Hepatocyte (in vitro differentiated cells): ENCODE measurements around the gene GJC2. TPM values are rescaled to one million over a fixed set of nuclear protein-coding genes. Genes with fewer than 3 reads are reported as not detected.

ENCODE experiments used
- DNase-seq: peaks from one replicate; pipeline ENCODE4 v3.0.0-alpha.2; 2016; ENCODE audit warnings: low spot score
- H2AFZ ChIP-seq: fragments of 200-600 bp; sonication (generic); 2 replicates; pipeline ENCODE4 v1.6.0; 2016; ENCODE audit warnings: antibody characterized with exemption, mild to moderate bottlenecking
- H3K27ac ChIP-seq: fragments of 200-600 bp; sonication (generic); 2 replicates; pipeline ENCODE4 v1.5.1; 2016; ENCODE audit warnings: mild to moderate bottlenecking
- H3K27me3 ChIP-seq: fragments of 200-600 bp; sonication (generic); 2 replicates; pipeline ENCODE4 v1.6.1; 2016
- H3K36me3 ChIP-seq: fragments of 200-600 bp; sonication (generic); replicated peaks from 2 replicates; pipeline ENCODE4 v1.5.1; 2016; ENCODE audit warnings: low read depth; ENCODE audit not compliant: insufficient read depth
- H3K4me1 ChIP-seq: fragments of 200-600 bp; sonication (generic); 2 replicates; pipeline ENCODE4 v1.5.1; 2016; ENCODE audit warnings: mild to moderate bottlenecking, moderate library complexity; ENCODE audit not compliant: insufficient read depth
- H3K4me2 ChIP-seq: fragments of 200-600 bp; sonication (generic); 2 replicates; pipeline ENCODE4 v1.6.0; 2016
- H3K4me3 ChIP-seq: fragments of 200-600 bp; sonication (generic); 2 replicates; pipeline ENCODE4 v1.5.1; 2016; ENCODE audit warnings: mild to moderate bottlenecking
- H3K79me2 ChIP-seq: fragments of 200-600 bp; sonication (generic); 2 replicates; pipeline ENCODE4 v1.6.0; 2017; ENCODE audit warnings: mild to moderate bottlenecking
- H3K9me2 ChIP-seq: fragments of 200-600 bp; sonication (generic); replicated peaks from 2 replicates; pipeline ENCODE4 v1.6.0; 2017; ENCODE audit warnings: mild to moderate bottlenecking; ENCODE audit not compliant: insufficient read depth
- H3K9me3 ChIP-seq: fragments of 200-600 bp; sonication (generic); 2 replicates; pipeline ENCODE4 v1.5.1; 2016; ENCODE audit warnings: low read depth, mild to moderate bottlenecking
- H4K20me1 ChIP-seq: fragments of 200-600 bp; sonication (generic); 2 replicates; pipeline ENCODE4 v1.6.0; 2016; ENCODE audit warnings: mild to moderate bottlenecking; ENCODE audit not compliant: insufficient read depth, poor library complexity, severe bottlenecking
- CTCF ChIP-seq: fragments of 200-600 bp; sonication (generic); IDR thresholded peaks from 2 replicates; pipeline ENCODE4 v1.5.1; 2016; ENCODE audit warnings: antibody characterized with exemption, mild to moderate bottlenecking; ENCODE audit not compliant: poor library complexity
- EZH2 ChIP-seq: fragments of 200-600 bp; sonication (generic); IDR thresholded peaks from 2 replicates; pipeline ENCODE4 v1.6.1; 2016; ENCODE audit warnings: antibody characterized with exemption, mild to moderate bottlenecking, borderline replicate concordance
- EZH2phosphoT487 ChIP-seq: fragments of 200-600 bp; sonication (generic); IDR thresholded peaks from one replicate; pipeline ENCODE4 v1.6.1; 2018; ENCODE audit warnings: antibody characterized with exemption, mild to moderate bottlenecking, low read depth, moderate library complexity; ENCODE audit not compliant: unreplicated experiment, severe bottlenecking
- WGBS: methylation state at CpG from one replicate; pipeline ENCODE4 v1.1.6; 2016; ENCODE audit warnings: low lambda C conversion rate; ENCODE audit errors: missing lambda C conversion rate; 5-methylcytosine and 5-hydroxymethylcytosine counted together
- polyA plus RNA-seq: library from polyadenylated mRNA; unstranded; fragments of >200 nt; fragmentation: Nextera tagmentation; extraction: Ambion mirVana; gene quantifications from 2 replicates; pipeline ENCODE4 v1.2.1, GENCODE V29; 2016
- total RNA-seq: library from RNA; depleted of rRNA; stranded (reverse); fragments of >200 nt; gene quantifications from 2 replicates; pipeline ENCODE4 v1.2.3, GENCODE V29; 2014

The GJC2 gene
- total and polyA plus RNA-seq, 2 experiments from 2014 or later: 0.40 to 1.6 TPM

- Histone ChIP-seq H3K4me3 (no peak overlapping the region), H3K9me2 (no peaks in the 10 kb centered on the region), H3K27me3 (no peaks in the 10 kb centered on the region), H3K36me3 (no peaks in the 10 kb centered on the region), H3K9me3 (no peaks in the 10 kb centered on the region), H3K27ac (no peak overlapping the region), H4K20me1 (no peaks in the 10 kb centered on the region), H2AFZ (no peak overlapping the region), H3K79me2 (no peaks in the 10 kb centered on the region), H3K4me1 (peaks cover 3% of the 10 kb centered on the region), H3K4me2 (no peak overlapping the region)
- 92% methylated on average over 17 of the region's 24 CpGs for WGBS
- DNase-seq: no peak
- no peak for TF ChIP-seq EZH2phosphoT487
- TF ChIP-seq CTCF: no peak
- no peak for TF ChIP-seq EZH2
Observed at GRCh38 chr1:228156941-228157728, 7.4 kb downstream of the GJC2 start.

GRCh38 chr1:228157729-228158126, 8.0 kb downstream of the GJC2 start:
- no peak for DNase-seq
- no peaks in the 10 kb centered on the region for H3K9me3 ChIP-seq
- H4K20me1 ChIP-seq: no peaks in the 10 kb centered on the region
- H3K4me1 ChIP-seq: peaks cover 9% of the 10 kb centered on the region
- H3K4me3 ChIP-seq: no peak overlapping the region
- TF ChIP-seq EZH2phosphoT487 (no peak), CTCF (no peak), EZH2 (no peak)
- H3K9me2 ChIP-seq: no peaks in the 10 kb centered on the region
- H3K27ac ChIP-seq: no peak overlapping the region
- no peak overlapping the region for H3K4me2 ChIP-seq
- no peaks in the 10 kb centered on the region for H3K79me2 ChIP-seq
- H2AFZ ChIP-seq: no peak overlapping the region
- 97% methylated on average over 38 of the region's 43 CpGs for WGBS
- H3K36me3 ChIP-seq: no peaks in the 10 kb centered on the region
- no peaks in the 10 kb centered on the region for H3K27me3 ChIP-seq

GRCh38 chr1:228158151-228159007, 8.6 kb downstream of the GJC2 start:
- Histone ChIP-seq H3K4me3 (no peak overlapping the region), H3K36me3 (no peaks in the 10 kb centered on the region), H3K4me2 (no peak overlapping the region), H4K20me1 (no peaks in the 10 kb centered on the region), H3K27me3 (no peaks in the 10 kb centered on the region), H3K9me3 (no peaks in the 10 kb centered on the region), H3K79me2 (no peaks in the 10 kb centered on the region), H3K27ac (no peak overlapping the region), H3K4me1 (peaks cover 14% of the 10 kb centered on the region), H2AFZ (no peak overlapping the region), H3K9me2 (no peaks in the 10 kb centered on the region)
- 96% methylated on average over 40 of the region's 98 CpGs for WGBS
- TF ChIP-seq CTCF: no peak
- TF ChIP-seq EZH2phosphoT487: no peak
- no peak for TF ChIP-seq EZH2
- DNase-seq: no peak
